UCSD-AML1 (cell line): ENCODE data around the gene SIK3.

Experiments used
- DNase-seq: peaks from one replicate; lab custom pipeline; 2025; ENCODE audit not compliant: unreplicated experiment; lab: John Stamatoyannopoulos, UW

SIK3 gene

GRCh38 chr11:116870054-116870453 lies 228.2 kb downstream of the SIK3 start:
- peak; percentile 73 for DNase-seq

- no peak for DNase-seq
These were observed 228.6 kb downstream of the SIK3 start for GRCh38 chr11:116869610-116870009.

- DNase-seq = no peak
These were observed 230.2 kb downstream of the SIK3 start for GRCh38 chr11:116868066-116868465.

- no peak for DNase-seq
These were observed 230.6 kb downstream of the SIK3 start for GRCh38 chr11:116867619-116868018.

- no peak for DNase-seq
These were observed 231.3 kb downstream of the SIK3 start for GRCh38 chr11:116866804-116867455.

- no peak for DNase-seq
These were observed 232.5 kb downstream of the SIK3 start for GRCh38 chr11:116865696-116866095.

- DNase-seq = no peak
These were observed 233.7 kb downstream of the SIK3 start for GRCh38 chr11:116864531-116864930.

GRCh38 chr11:116862951-116863350 lies 235.3 kb downstream of the SIK3 start:
- no peak for DNase-seq

GRCh38 chr11:116862185-116862584 lies 236.0 kb downstream of the SIK3 start:
- DNase-seq = no peak

- no peak for DNase-seq
These were observed 236.7 kb downstream of the SIK3 start for GRCh38 chr11:116861539-116861938.

GRCh38 chr11:116860303-116860702 lies 237.9 kb downstream of the SIK3 start:
- no peak for DNase-seq

- DNase-seq = no peak
These were observed 239.1 kb downstream of the SIK3 start for GRCh38 chr11:116859175-116859574.

- DNase-seq = no peak
These were observed 240.3 kb downstream of the SIK3 start for GRCh38 chr11:116857936-116858335.

GRCh38 chr11:116857316-116857715 lies 240.9 kb downstream of the SIK3 start:
- DNase-seq = no peak

GRCh38 chr11:116856423-116856822 lies 241.8 kb downstream of the SIK3 start:
- no peak for DNase-seq

GRCh38 chr11:116855413-116855812 lies 242.8 kb downstream of the SIK3 start:
- no peak for DNase-seq

GRCh38 chr11:116853461-116854073 lies 244.7 kb downstream of the SIK3 start:
- peak; percentile 31 for DNase-seq

GRCh38 chr11:116852261-116853031 lies 245.8 kb downstream of the SIK3 start:
- no peak for DNase-seq

- peak; percentile 70 for DNase-seq
These were observed 246.6 kb downstream of the SIK3 start for GRCh38 chr11:116851626-116852025.

- no peak for DNase-seq
These were observed 248.7 kb downstream of the SIK3 start for GRCh38 chr11:116849486-116849885.

GRCh38 chr11:116849060-116849459 lies 249.2 kb downstream of the SIK3 start:
- DNase-seq = no peak

- DNase-seq = no peak
These were observed 250.6 kb downstream of the SIK3 start for GRCh38 chr11:116847612-116848011.
